Endothelial cell of umbilical vein (primary cell): ENCODE results near the gene OR10G2. TPM values are rescaled to one million over a fixed set of nuclear protein-coding genes. Genes with fewer than 3 reads are reported as not detected.

ENCODE experiments used
- BruUV-seq: library from RNA; stranded (reverse); fragments of 400-500 nt; replicated peaks from 2 replicates; lab custom pipeline; 2021; lab: Mats Ljungman, UMichigan
- CTCF ChIA-PET: fragments of 300-600, 350-600 bp; sonication (Branson Sonifier 250); formaldehyde crosslinking; loops from one replicate; lab custom pipeline; 2021; ENCODE audit warnings: antibody characterized with exemption, inconsistent platforms; lab: Charles Lee
- POLR2A ChIA-PET: fragments of 300-600, 350-600 bp; sonication (Branson Sonifier 250); formaldehyde crosslinking; loops from one replicate; lab custom pipeline; 2021; ENCODE audit warnings: antibody characterized with exemption, inconsistent platforms; lab: Charles Lee
- DNase-seq: peaks from one replicate; pipeline ENCODE4 v3.0.0-alpha.2; 2011; ENCODE audit warnings: low read depth, low spot score
- FAIRE-seq: peaks from 2 replicates; lab custom pipeline; 2011; peaks lifted over from hg19 to GRCh38; lab: Jason Lieb, UNC
- H2AFZ ChIP-seq: 2 replicates; pipeline ENCODE4 v1.6.0; 2012; ENCODE audit warnings: low read depth, low read length, control low read depth, inconsistent platforms
- H3K27ac ChIP-seq: 2 replicates; pipeline ENCODE4 v1.5.1; 2011; ENCODE audit warnings: low read depth, mild to moderate bottlenecking, control low read depth, low read length, moderate library complexity; ENCODE audit not compliant: insufficient read depth
- H3K27me3 ChIP-seq, 2 experiments: 2 replicates each; pipeline versions ENCODE4 v1.6.0 to v1.6.1; 2011; ENCODE audit warnings: low read length in 2 of 2, mixed read lengths in 1 of 2; ENCODE audit not compliant: control insufficient read depth in 2 of 2, insufficient read depth in 2 of 2
- H3K36me3 ChIP-seq, 2 experiments: 2 replicates in 1 of 2; 3 replicates in 1 of 2; pipeline ENCODE4 v1.5.1; 2011; ENCODE audit warnings: low read length in 2 of 2, mild to moderate bottlenecking in 1 of 2, moderate library complexity in 1 of 2; ENCODE audit not compliant: control insufficient read depth in 2 of 2, insufficient read depth in 2 of 2; ENCODE audit errors: extremely low read depth in 1 of 2
- H3K4me1 ChIP-seq: 3 replicates; pipeline ENCODE4 v1.5.1; 2011; ENCODE audit warnings: mild to moderate bottlenecking, low read length; ENCODE audit not compliant: control insufficient read depth, insufficient read depth; ENCODE audit errors: extremely low read depth
- H3K4me2 ChIP-seq: 2 replicates; pipeline ENCODE4 v1.6.1; 2011; ENCODE audit warnings: low read length, control low read depth, mixed read lengths; ENCODE audit not compliant: insufficient read depth
- H3K4me3 ChIP-seq, 3 experiments: fragments of 200-600 bp in 1 of 3; sonication (generic), shearing (Covaris generic) in 1 of 3; replicated peaks in 1 of 3; 2 replicates each; pipeline ENCODE4 v1.5.1; 2011 to 2016; ENCODE audit warnings: control low read depth in 3 of 3, low read length in 3 of 3, mild to moderate bottlenecking in 2 of 3, inconsistent platforms in 1 of 3, low read depth in 1 of 3, moderate library complexity in 1 of 3; ENCODE audit not compliant: insufficient read depth in 1 of 3
- H3K79me2 ChIP-seq: 2 replicates; pipeline ENCODE4 v1.6.0; 2012; ENCODE audit warnings: low read length, inconsistent platforms; ENCODE audit not compliant: control insufficient read depth, insufficient read depth
- H3K9ac ChIP-seq: replicated peaks from 2 replicates; pipeline ENCODE3; 2011; ENCODE audit warnings: low read length, control low read depth; ENCODE audit not compliant: insufficient read depth; ENCODE audit errors: extremely low read depth
- H3K9me1 ChIP-seq: replicated peaks from 3 replicates; pipeline ENCODE4 v1.6.0; 2011; ENCODE audit warnings: mild to moderate bottlenecking, low read length; ENCODE audit not compliant: control insufficient read depth, insufficient read depth; ENCODE audit errors: extremely low read depth
- H3K9me3 ChIP-seq: replicated peaks from 2 replicates; pipeline ENCODE4 v1.5.1; 2012; ENCODE audit warnings: low read length, inconsistent platforms; ENCODE audit not compliant: control insufficient read depth, insufficient read depth
- H4K20me1 ChIP-seq: replicated peaks from 2 replicates; pipeline ENCODE3; 2011; ENCODE audit warnings: mild to moderate bottlenecking, low read length; ENCODE audit not compliant: control insufficient read depth, insufficient read depth; ENCODE audit errors: extremely low read depth
- EZH2 ChIP-seq: IDR thresholded peaks from 2 replicates; pipeline ENCODE4 v1.6.1; 2012; ENCODE audit warnings: borderline replicate concordance, low read depth, mild to moderate bottlenecking, moderate library complexity, low read length, inconsistent platforms; ENCODE audit not compliant: severe bottlenecking
- FOS ChIP-seq: IDR thresholded peaks from 2 replicates; pipeline ENCODE4 v1.6.1; 2011; ENCODE audit warnings: mild to moderate bottlenecking, low read length, moderate library complexity, borderline replicate concordance; ENCODE audit not compliant: insufficient read depth
- GATA2 ChIP-seq: IDR thresholded peaks from 2 replicates; pipeline ENCODE4 v1.7.0; 2011; ENCODE audit warnings: low read depth, mild to moderate bottlenecking, moderate library complexity, mixed read lengths, low read length; ENCODE audit not compliant: insufficient read length, insufficient read depth
- JUN ChIP-seq: IDR thresholded peaks from 2 replicates; pipeline ENCODE4 v1.6.1; 2011; ENCODE audit warnings: borderline replicate concordance, low read depth; ENCODE audit not compliant: insufficient read length, insufficient read depth
- MYC ChIP-seq: IDR thresholded peaks from one replicate; pipeline ENCODE4 v1.6.1; 2011; ENCODE audit warnings: mild to moderate bottlenecking, low read depth, low read length
- POLR2A ChIP-seq: IDR thresholded peaks from 2 replicates; pipeline ENCODE4 v1.6.1; 2012; ENCODE audit warnings: low read depth, mild to moderate bottlenecking, control low read depth, low read length
- POLR2AphosphoS5 ChIP-seq: IDR thresholded peaks from 2 replicates; pipeline ENCODE4 v1.6.1; 2012; ENCODE audit warnings: low read depth, mild to moderate bottlenecking, control low read depth, low read length, moderate library complexity; ENCODE audit not compliant: insufficient read depth
- dilution Hi-C: fragments of 300-500 bp; cut with MboI; formaldehyde crosslinking; loops from one replicate; pipeline ENCODE4 v1.15.0; 2019; ENCODE audit warnings: low sequenced_read_pairs; ENCODE audit not compliant: extremely low pct_ligation_motif_present
- intact Hi-C: fragments of 100-400 bp; cut with micrococcal nuclease; formaldehyde crosslinking; loops from one replicate; pipeline ENCODE4 v1.10.0; 2022
- polyA plus RNA-seq, 4 experiments: library from polyadenylated mRNA; depleted of rRNA in 3 of 4; stranded (reverse) in 3 of 4; unstranded in 1 of 4; fragments of >200 nt; gene quantifications; 2 replicates each; pipeline versions ENCODE4 v1.2.1 to v1.2.3, GENCODE V29; 2011 to 2012; ENCODE audit warnings: missing spikeins in 1 of 4
- total RNA-seq: library from RNA; stranded (reverse); gene quantifications from 2 replicates; pipeline ENCODE4 v1.2.3, GENCODE V29; 2021
- TF ChIP-seq, protein P1 (sequence below): IDR thresholded peaks from 2 replicates; pipeline ENCODE4 v1.6.1; 2011; ENCODE audit not compliant: insufficient read depth, insufficient read length
- TF ChIP-seq, protein P2 (sequence below), 2 donors: IDR thresholded peaks; 1 replicate in 1 of 2; 2 replicates in 1 of 2; pipeline ENCODE4 v1.5.1; 2011; ENCODE audit warnings: low read length in 2 of 2, mild to moderate bottlenecking in 2 of 2, moderate library complexity in 2 of 2, control low read depth in 1 of 2, inconsistent platforms in 1 of 2, low read depth in 1 of 2; ENCODE audit not compliant: insufficient read depth in 1 of 2; ENCODE audit errors: extremely low read depth in 1 of 2

OR10G2 gene
- total and polyA plus RNA-seq, 2 donors (not counting 3 experiments of a cell fraction or from before 2014, with no cell fraction given), result not detected

DNA sequence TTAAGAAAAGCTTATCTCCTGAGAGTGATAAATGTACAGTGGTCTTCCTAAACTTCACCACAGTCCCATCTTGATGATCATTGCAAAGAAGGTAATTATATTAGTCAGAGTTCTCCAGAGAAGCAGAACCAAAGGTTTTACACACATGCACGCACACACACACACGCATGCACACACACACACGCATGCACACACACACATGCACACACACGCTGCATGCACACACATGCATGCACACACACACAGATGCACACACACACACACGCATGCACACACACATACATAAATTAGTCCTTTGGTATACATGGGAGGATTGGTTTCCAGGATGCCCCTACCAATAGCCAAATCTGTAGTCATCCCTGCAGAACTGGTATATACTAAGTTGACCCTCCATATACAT, 19.5 kb upstream of the OR10G2 start:
- H3K4me1 ChIP-seq, result peaks cover 3% of the 10 kb centered on the region
- no peak overlapping the region for H2AFZ ChIP-seq
- H3K4me3 ChIP-seq, result no peak overlapping the region
- H3K27ac ChIP-seq, result no peak overlapping the region
- no peak for DNase-seq
- H3K36me3 ChIP-seq, result no peaks in the 10 kb centered on the region
- no peaks in the 10 kb centered on the region for H3K27me3 ChIP-seq
- H3K9me1 ChIP-seq, result no peaks in the 10 kb centered on the region
- CTCF ChIA-PET, result no interaction called here
- no peaks in the 10 kb centered on the region for H3K79me2 ChIP-seq
- no TSS peak for BruUV-seq
- no peaks in the 10 kb centered on the region for H4K20me1 ChIP-seq
- no peak overlapping the region for H3K4me2 ChIP-seq
- H3K9me3 ChIP-seq, result no peaks in the 10 kb centered on the region
- dilution Hi-C loops, result no loop called here
- POLR2A ChIA-PET, result no interaction called here
- intact Hi-C loops, result no loop called here
- TF ChIP-seq JUN (no peak), FOS (no peak), MYC (no peak), GATA2 (no peak), POLR2A (no peak), POLR2AphosphoS5 (no peak), EZH2 (no peak)
- TF ChIP-seq, protein P1, sequence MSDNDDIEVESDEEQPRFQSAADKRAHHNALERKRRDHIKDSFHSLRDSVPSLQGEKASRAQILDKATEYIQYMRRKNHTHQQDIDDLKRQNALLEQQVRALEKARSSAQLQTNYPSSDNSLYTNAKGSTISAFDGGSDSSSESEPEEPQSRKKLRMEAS, result no peak
- TF ChIP-seq, protein P2, sequence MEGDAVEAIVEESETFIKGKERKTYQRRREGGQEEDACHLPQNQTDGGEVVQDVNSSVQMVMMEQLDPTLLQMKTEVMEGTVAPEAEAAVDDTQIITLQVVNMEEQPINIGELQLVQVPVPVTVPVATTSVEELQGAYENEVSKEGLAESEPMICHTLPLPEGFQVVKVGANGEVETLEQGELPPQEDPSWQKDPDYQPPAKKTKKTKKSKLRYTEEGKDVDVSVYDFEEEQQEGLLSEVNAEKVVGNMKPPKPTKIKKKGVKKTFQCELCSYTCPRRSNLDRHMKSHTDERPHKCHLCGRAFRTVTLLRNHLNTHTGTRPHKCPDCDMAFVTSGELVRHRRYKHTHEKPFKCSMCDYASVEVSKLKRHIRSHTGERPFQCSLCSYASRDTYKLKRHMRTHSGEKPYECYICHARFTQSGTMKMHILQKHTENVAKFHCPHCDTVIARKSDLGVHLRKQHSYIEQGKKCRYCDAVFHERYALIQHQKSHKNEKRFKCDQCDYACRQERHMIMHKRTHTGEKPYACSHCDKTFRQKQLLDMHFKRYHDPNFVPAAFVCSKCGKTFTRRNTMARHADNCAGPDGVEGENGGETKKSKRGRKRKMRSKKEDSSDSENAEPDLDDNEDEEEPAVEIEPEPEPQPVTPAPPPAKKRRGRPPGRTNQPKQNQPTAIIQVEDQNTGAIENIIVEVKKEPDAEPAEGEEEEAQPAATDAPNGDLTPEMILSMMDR (IDR thresholded peaks at IDR 0.05; ENCODE audit: extremely low read depth in 1 of 2, insufficient read depth in 1 of 2, low read depth in 1 of 2, low read length in 2 of 2), result no peak
- no peak overlapping the region for H3K9ac ChIP-seq
- no peak for FAIRE-seq
